HepG2 (cell line): ENCODE data around the gene NBR1. TPM values are rescaled to one million over a fixed set of nuclear protein-coding genes. Genes with fewer than 3 reads are reported as not detected.
A peak's percentile ranks its signal among the peaks of the same experiment; 100 is the strongest.

Experiments used
- CBX5 ChIP-seq: sonication (generic); formaldehyde crosslinking; IDR thresholded peaks from 2 replicates; pipeline ENCODE4 v1.4.0; 2020; ENCODE audit warnings: missing genetic modification reagents, borderline replicate concordance
- GABPB1 ChIP-seq: IDR thresholded peaks from 2 replicates; pipeline ENCODE4 v1.6.1; 2016; ENCODE audit warnings: mild to moderate bottlenecking, missing genetic modification reagents, moderate library complexity, missing compliant biosample characterization
- GTF3A ChIP-seq: sonication (generic); formaldehyde crosslinking; conservative IDR thresholded peaks from 2 replicates; pipeline ENCODE4 v1.4.0; 2020; ENCODE audit warnings: mild to moderate bottlenecking, missing genetic modification reagents
- GZF1 ChIP-seq: sonication (generic); formaldehyde crosslinking; IDR thresholded peaks from 2 replicates; pipeline ENCODE4 v1.5.1; 2020; ENCODE audit warnings: mild to moderate bottlenecking, missing genetic modification reagents
- HNF4A ChIP-seq: sonication (generic); formaldehyde crosslinking; IDR thresholded peaks from 2 replicates; pipeline ENCODE4 v1.4.0; 2020; ENCODE audit warnings: missing genetic modification reagents
- HOXA5 ChIP-seq: sonication (generic); formaldehyde crosslinking; IDR thresholded peaks from 2 replicates; pipeline ENCODE4 v1.4.0; 2020; ENCODE audit warnings: missing genetic modification reagents
- KDM5A ChIP-seq: fragments of 200-600 bp; sonication (generic); IDR thresholded peaks from 2 replicates; pipeline ENCODE4 v1.7.0; 2018; ENCODE audit warnings: antibody characterized with exemption, mild to moderate bottlenecking, low read length, borderline replicate concordance
- MED1 ChIP-seq: sonication (generic); formaldehyde crosslinking; IDR thresholded peaks from 2 replicates; pipeline ENCODE4 v1.4.0; 2020; ENCODE audit warnings: missing genetic modification reagents
- MED13 ChIP-seq: sonication (generic); formaldehyde crosslinking; IDR thresholded peaks from 2 replicates; pipeline ENCODE4 v1.5.0; 2020; ENCODE audit warnings: missing genetic modification reagents
- MIXL1 ChIP-seq: IDR thresholded peaks from 2 replicates; pipeline ENCODE4 v1.6.1; 2016
- MZF1 ChIP-seq: sonication (generic); formaldehyde crosslinking; IDR thresholded peaks from 2 replicates; pipeline ENCODE4 v1.8.1; 2023; ENCODE audit warnings: mild to moderate bottlenecking, missing genetic modification reagents, borderline replicate concordance
- RBFOX2 ChIP-seq: fragments of 200-400 bp; formaldehyde crosslinking; IDR thresholded peaks from 2 replicates; pipeline ENCODE4 v1.6.1; 2017; ENCODE audit warnings: low read depth, mild to moderate bottlenecking, low read length
- RFXANK ChIP-seq: IDR thresholded peaks from 2 replicates; pipeline ENCODE4 v1.6.1; 2016
- SMC3 ChIP-seq: IDR thresholded peaks from 2 replicates; pipeline ENCODE4 v1.6.1; 2011; ENCODE audit warnings: low read length, improper control_type of control experiment
- ZNF205 ChIP-seq: IDR thresholded peaks from 2 replicates; pipeline ENCODE4 v1.6.1; 2018; ENCODE audit warnings: missing biosample characterization, missing genetic modification reagents
- ZNF296 ChIP-seq: sonication (generic); formaldehyde crosslinking; conservative IDR thresholded peaks from 2 replicates; pipeline ENCODE4 v1.5.0; 2020; ENCODE audit warnings: mild to moderate bottlenecking, missing genetic modification reagents
- ZNF496 ChIP-seq: sonication (generic); formaldehyde crosslinking; IDR thresholded peaks from 2 replicates; pipeline ENCODE4 v1.8.1; 2023; ENCODE audit warnings: mild to moderate bottlenecking, moderate library complexity, missing genetic modification reagents; ENCODE audit not compliant: insufficient replicate concordance
- ZNF557 ChIP-seq: sonication (generic); formaldehyde crosslinking; IDR thresholded peaks from 2 replicates; pipeline ENCODE4 v1.4.0; 2020; ENCODE audit warnings: missing genetic modification reagents
- ZNF562 ChIP-seq: sonication (generic); formaldehyde crosslinking; IDR thresholded peaks from 2 replicates; pipeline ENCODE4 v1.8.0; 2022; ENCODE audit warnings: missing genetic modification reagents, borderline replicate concordance
- ZNF614 ChIP-seq: IDR thresholded peaks from 2 replicates; pipeline ENCODE4 v1.6.1; 2018; ENCODE audit warnings: missing biosample characterization, missing genetic modification reagents, inconsistent platforms, borderline replicate concordance
- ZNF703 ChIP-seq: sonication (generic); formaldehyde crosslinking; IDR thresholded peaks from 2 replicates; pipeline ENCODE4 v1.5.1; 2020; ENCODE audit warnings: missing genetic modification reagents, mild to moderate bottlenecking, moderate library complexity, borderline replicate concordance
- ZNF788 ChIP-seq: sonication (generic); formaldehyde crosslinking; IDR thresholded peaks from 2 replicates; pipeline ENCODE4 v1.5.0; 2020; ENCODE audit warnings: mild to moderate bottlenecking, missing genetic modification reagents, borderline replicate concordance
- polyA plus RNA-seq, 8 experiments: library from polyadenylated mRNA; depleted of rRNA in 3 of 8; stranded (reverse) in 7 of 8; unstranded in 1 of 8; fragments of >200 nt; fragmentation: Illumina TruSeq in 4 of 8; extraction: Trizol in 4 of 8; gene quantifications; 2 replicates each; pipeline versions ENCODE4 v1.2.1 to v1.2.3, GENCODE V29; 2011 to 2016; ENCODE audit warnings: low read depth in 4 of 8, missing spikeins in 1 of 8, mixed read lengths in 1 of 8; ENCODE audit not compliant: insufficient read depth in 1 of 8
- total RNA-seq, 5 experiments: library from RNA; depleted of rRNA; stranded (reverse); fragments of >200 nt; fragmentation: Illumina TruSeq; extraction: Trizol; gene quantifications; 2 replicates each; pipeline ENCODE4 v1.2.3, GENCODE V29; 2016; ENCODE audit warnings: low read depth in 1 of 5
- TF ChIP-seq, protein P1 (sequence below): sonication (generic); formaldehyde crosslinking; conservative IDR thresholded peaks from 2 replicates; pipeline ENCODE4 v1.8.0; 2022; ENCODE audit warnings: low read depth, missing genetic modification reagents
- TF ChIP-seq, protein P2 (sequence below): IDR thresholded peaks from 2 replicates; pipeline ENCODE4 v1.6.1; 2018; ENCODE audit warnings: missing genetic modification reagents, mild to moderate bottlenecking, missing compliant biosample characterization

NBR1 gene
- total and polyA plus RNA-seq, 2 of the 13 experiments (the other 11 are each of a cell fraction or from before 2014, with no cell fraction given): 51.7 to 121 TPM

GRCh38 chr17:43216762-43217613 lies 46.0 kb downstream of the NBR1 start (continued):
- peak; percentile 91 for TF ChIP-seq MIXL1
- TF ChIP-seq ZNF296 (CRISPR knock-in tag): no peak
- peak; percentile 25; the same call in 1 of the 2 replicates for TF ChIP-seq GABPB1 (CRISPR knock-in tag)
- peak; percentile 69; the same call in 1 of the 2 replicates for TF ChIP-seq ZNF703 (CRISPR knock-in tag)
- TF ChIP-seq, protein P1, sequence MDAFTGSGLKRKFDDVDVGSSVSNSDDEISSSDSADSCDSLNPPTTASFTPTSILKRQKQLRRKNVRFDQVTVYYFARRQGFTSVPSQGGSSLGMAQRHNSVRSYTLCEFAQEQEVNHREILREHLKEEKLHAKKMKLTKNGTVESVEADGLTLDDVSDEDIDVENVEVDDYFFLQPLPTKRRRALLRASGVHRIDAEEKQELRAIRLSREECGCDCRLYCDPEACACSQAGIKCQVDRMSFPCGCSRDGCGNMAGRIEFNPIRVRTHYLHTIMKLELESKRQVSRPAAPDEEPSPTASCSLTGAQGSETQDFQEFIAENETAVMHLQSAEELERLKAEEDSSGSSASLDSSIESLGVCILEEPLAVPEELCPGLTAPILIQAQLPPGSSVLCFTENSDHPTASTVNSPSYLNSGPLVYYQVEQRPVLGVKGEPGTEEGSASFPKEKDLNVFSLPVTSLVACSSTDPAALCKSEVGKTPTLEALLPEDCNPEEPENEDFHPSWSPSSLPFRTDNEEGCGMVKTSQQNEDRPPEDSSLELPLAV (CRISPR knock-in tag): no peak
- TF ChIP-seq, protein P2, sequence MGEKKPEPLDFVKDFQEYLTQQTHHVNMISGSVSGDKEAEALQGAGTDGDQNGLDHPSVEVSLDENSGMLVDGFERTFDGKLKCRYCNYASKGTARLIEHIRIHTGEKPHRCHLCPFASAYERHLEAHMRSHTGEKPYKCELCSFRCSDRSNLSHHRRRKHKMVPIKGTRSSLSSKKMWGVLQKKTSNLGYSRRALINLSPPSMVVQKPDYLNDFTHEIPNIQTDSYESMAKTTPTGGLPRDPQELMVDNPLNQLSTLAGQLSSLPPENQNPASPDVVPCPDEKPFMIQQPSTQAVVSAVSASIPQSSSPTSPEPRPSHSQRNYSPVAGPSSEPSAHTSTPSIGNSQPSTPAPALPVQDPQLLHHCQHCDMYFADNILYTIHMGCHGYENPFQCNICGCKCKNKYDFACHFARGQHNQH (CRISPR knock-in tag): peak; percentile 91
- peak; percentile 77; the same call in 1 of the 2 replicates for TF ChIP-seq ZNF788 (CRISPR knock-in tag)
- 0 out of 2 replicates have a peak, but pooled peaks have one; percentile 65 for TF ChIP-seq HOXA5 (CRISPR knock-in tag)
- TF ChIP-seq SMC3: peak; percentile 81
- peak; percentile 66; the same call in 1 of the 2 replicates for TF ChIP-seq MZF1 (CRISPR knock-in tag)
- peak; percentile 39; the same call in 1 of the 2 replicates for TF ChIP-seq ZNF205 (CRISPR knock-in tag)
- TF ChIP-seq CBX5 (CRISPR knock-in tag): peak; percentile 39; the same call in 1 of the 2 replicates
- TF ChIP-seq RFXANK (CRISPR knock-in tag): 0 out of 2 replicates have a peak, but pooled peaks have one; percentile 84
- TF ChIP-seq ZNF557 (CRISPR knock-in tag): peak; percentile 30; the same call in 1 of the 2 replicates
- peak; percentile 61 for TF ChIP-seq RBFOX2
- no peak for TF ChIP-seq GTF3A
- no peak for TF ChIP-seq ZNF562 (CRISPR knock-in tag)
- TF ChIP-seq MED13 (CRISPR knock-in tag): peak; percentile 81; the same call in 1 of the 2 replicates
- TF ChIP-seq ZNF496 (CRISPR knock-in tag): no peak
- peak; percentile 87 for TF ChIP-seq HNF4A (CRISPR knock-in tag)
- no peak; the same call in none of the 2 replicates for TF ChIP-seq ZNF614 (CRISPR knock-in tag)
- TF ChIP-seq KDM5A: no peak; the same call in 1 of the 2 replicates
- TF ChIP-seq GZF1 (CRISPR knock-in tag): peak; percentile 89; the same call in 1 of the 2 replicates
- peak; percentile 92 for TF ChIP-seq MED1 (CRISPR knock-in tag)
